ENCODE results near the gene TPCN2. TPM values are rescaled to one million over a fixed set of nuclear protein-coding genes. Genes with fewer than 3 reads are reported as not detected.
A peak's percentile ranks its signal among the peaks of the same experiment; 100 is the strongest.

The TPCN2 gene
- total and polyA plus RNA-seq, 4 donors: 1.5 to 27.9 (median 23.3) TPM

GRCh38 chr11:69106031-69106811, 57.5 kb downstream of the TPCN2 start:
- H3K36me3 ChIP-seq (ENCODE audit: control insufficient read depth in 1 of 2, insufficient read depth in 2 of 2, low read length in 1 of 2): no peaks in the 10 kb centered on the region
- H3K4me3 ChIP-seq (ENCODE audit: low read length in 2 of 2): no peak overlapping the region
- 73 to 79% methylated on average over 23 of the region's 23 CpGs for WGBS, 2 donors
- no peak overlapping the region for H3K27ac ChIP-seq (ENCODE audit: low read depth in 1 of 2, low read length in 2 of 2)
- no peak for ATAC-seq (ENCODE audit: low FRiP score)
- H3K27me3 ChIP-seq (ENCODE audit: control insufficient read depth in 1 of 2, insufficient read depth in 2 of 2, low read length in 1 of 2): no peaks in the 10 kb centered on the region
- intact Hi-C loops (cut with DNase I): loop anchor here in 1 of 2 donors (10.0 kb wide), 1 partner anchor 129 kb away; no protein-coding TSS in a partner anchor
- no peaks in the 10 kb centered on the region for H3K9me3 ChIP-seq (ENCODE audit: control insufficient read depth, low read length)
- DNase-seq: peak in 1 of 2 donors; percentile 38
- H3K4me1 ChIP-seq (ENCODE audit: control insufficient read depth in 1 of 2, insufficient read depth in 2 of 2, low read length in 2 of 2): no peaks in the 10 kb centered on the region

- DNase-seq (peak in 1 of 2 donors; percentile 10), ATAC-seq (ENCODE audit: low FRiP score) (no peak)
- H3K4me1 ChIP-seq (ENCODE audit: control insufficient read depth in 1 of 2, insufficient read depth in 2 of 2, low read length in 2 of 2): no peaks in the 10 kb centered on the region
- no peaks in the 10 kb centered on the region for H3K9me3 ChIP-seq (ENCODE audit: control insufficient read depth, low read length)
- no peaks in the 10 kb centered on the region for H3K27me3 ChIP-seq (ENCODE audit: control insufficient read depth in 1 of 2, insufficient read depth in 2 of 2, low read length in 1 of 2)
- no peak overlapping the region for H3K27ac ChIP-seq (ENCODE audit: low read depth in 1 of 2, low read length in 2 of 2)
- H3K4me3 ChIP-seq (ENCODE audit: low read length in 2 of 2): no peak overlapping the region
- intact Hi-C loops (cut with DNase I): loop anchor here in 1 of 2 donors (10.0 kb wide), 1 partner anchor 127 kb away; no protein-coding TSS in a partner anchor
- no peaks in the 10 kb centered on the region for H3K36me3 ChIP-seq (ENCODE audit: control insufficient read depth in 1 of 2, insufficient read depth in 2 of 2, low read length in 1 of 2)
These were observed 58.7 kb downstream of the TPCN2 start for GRCh38 chr11:69107413-69107812.

GRCh38 chr11:69108030-69108429, 59.3 kb downstream of the TPCN2 start:
- H3K4me1 ChIP-seq (ENCODE audit: control insufficient read depth in 1 of 2, insufficient read depth in 2 of 2, low read length in 2 of 2): no peaks in the 10 kb centered on the region
- ATAC-seq (ENCODE audit: low FRiP score) (no peak), DNase-seq (peak; percentile 32 to 65)
- 97% methylated on average over 7 of the region's 7 CpGs for WGBS, 2 donors
- no peaks in the 10 kb centered on the region for H3K27me3 ChIP-seq (ENCODE audit: control insufficient read depth in 1 of 2, insufficient read depth in 2 of 2, low read length in 1 of 2)
- H3K4me3 ChIP-seq (ENCODE audit: low read length in 2 of 2): no peak overlapping the region
- intact Hi-C loops (cut with DNase I): loop anchor here in 1 of 2 donors (10.0 kb wide), 1 partner anchor 127 kb away; no protein-coding TSS in a partner anchor
- H3K36me3 ChIP-seq (ENCODE audit: control insufficient read depth in 1 of 2, insufficient read depth in 2 of 2, low read length in 1 of 2): no peaks in the 10 kb centered on the region
- no peaks in the 10 kb centered on the region for H3K9me3 ChIP-seq (ENCODE audit: control insufficient read depth, low read length)
- H3K27ac ChIP-seq (ENCODE audit: low read depth in 1 of 2, low read length in 2 of 2): no peak overlapping the region

GRCh38 chr11:69108559-69108958, 59.8 kb downstream of the TPCN2 start:
- H3K27me3 ChIP-seq (ENCODE audit: control insufficient read depth in 1 of 2, insufficient read depth in 2 of 2, low read length in 1 of 2): no peaks in the 10 kb centered on the region
- H3K4me3 ChIP-seq (ENCODE audit: low read length in 2 of 2): no peak overlapping the region
- H3K36me3 ChIP-seq (ENCODE audit: control insufficient read depth in 1 of 2, insufficient read depth in 2 of 2, low read length in 1 of 2): no peaks in the 10 kb centered on the region
- DNase-seq (peak; percentile 16 to 33), ATAC-seq (ENCODE audit: low FRiP score) (no peak)
- whole genome bisulfite sequencing, 2 donors: 96 to 99% methylated on average over 5 of the region's 5 CpGs
- intact Hi-C loops (cut with DNase I): loop anchor here in 1 of 2 donors (10.0 kb wide), 1 partner anchor 126 kb away; no protein-coding TSS in a partner anchor
- no peaks in the 10 kb centered on the region for H3K4me1 ChIP-seq (ENCODE audit: control insufficient read depth in 1 of 2, insufficient read depth in 2 of 2, low read length in 2 of 2)
- no peak overlapping the region for H3K27ac ChIP-seq (ENCODE audit: low read depth in 1 of 2, low read length in 2 of 2)
- no peaks in the 10 kb centered on the region for H3K9me3 ChIP-seq (ENCODE audit: control insufficient read depth, low read length)

- Histone ChIP-seq H3K9me3 (ENCODE audit: control insufficient read depth, low read length) (no peaks in the 10 kb centered on the region), H3K36me3 (ENCODE audit: control insufficient read depth in 1 of 2, insufficient read depth in 2 of 2, low read length in 1 of 2) (no peaks in the 10 kb centered on the region), H3K27me3 (ENCODE audit: control insufficient read depth in 1 of 2, insufficient read depth in 2 of 2, low read length in 1 of 2) (no peaks in the 10 kb centered on the region), H3K27ac (ENCODE audit: low read depth in 1 of 2, low read length in 2 of 2) (no peak overlapping the region), H3K4me1 (ENCODE audit: control insufficient read depth in 1 of 2, insufficient read depth in 2 of 2, low read length in 2 of 2) (no peaks in the 10 kb centered on the region), H3K4me3 (ENCODE audit: low read length in 2 of 2) (no peak overlapping the region)
- DNase-seq: peak; percentile 14 to 39
- 94 to 95% methylated on average over 2 of the region's 2 CpGs for WGBS, 2 donors
- ATAC-seq (ENCODE audit: low FRiP score): no peak
- intact Hi-C loops (cut with DNase I): loop anchor here in 1 of 2 donors (10.0 kb wide), 1 partner anchor 126 kb away; no protein-coding TSS in a partner anchor
These were observed 60.4 kb downstream of the TPCN2 start for GRCh38 chr11:69109101-69109500.

GRCh38 chr11:69110451-69110850, 61.7 kb downstream of the TPCN2 start:
- H3K27me3 ChIP-seq (ENCODE audit: control insufficient read depth in 1 of 2, insufficient read depth in 2 of 2, low read length in 1 of 2): no peaks in the 10 kb centered on the region
- no peak for DNase-seq
- no peaks in the 10 kb centered on the region for H3K4me1 ChIP-seq (ENCODE audit: control insufficient read depth in 1 of 2, insufficient read depth in 2 of 2, low read length in 2 of 2)
- H3K27ac ChIP-seq (ENCODE audit: low read depth in 1 of 2, low read length in 2 of 2): no peak overlapping the region
- WGBS, 2 donors: 96 to 97% methylated on average over 6 of the region's 6 CpGs
- no peaks in the 10 kb centered on the region for H3K9me3 ChIP-seq (ENCODE audit: control insufficient read depth, low read length)
- intact Hi-C loops (cut with DNase I): no loop called here
- no peak overlapping the region for H3K4me3 ChIP-seq (ENCODE audit: low read length in 2 of 2)
- ATAC-seq (ENCODE audit: low FRiP score): no peak
- no peaks in the 10 kb centered on the region for H3K36me3 ChIP-seq (ENCODE audit: control insufficient read depth in 1 of 2, insufficient read depth in 2 of 2, low read length in 1 of 2)

- no peaks in the 10 kb centered on the region for H3K27me3 ChIP-seq (ENCODE audit: control insufficient read depth in 1 of 2, insufficient read depth in 2 of 2, low read length in 1 of 2)
- no peaks in the 10 kb centered on the region for H3K9me3 ChIP-seq (ENCODE audit: control insufficient read depth, low read length)
- H3K4me3 ChIP-seq (ENCODE audit: low read length in 2 of 2): no peak overlapping the region
- intact Hi-C loops (cut with DNase I): no loop called here
- WGBS, 2 donors: 96% methylated on average over 20 of the region's 20 CpGs
- no peak overlapping the region for H3K27ac ChIP-seq (ENCODE audit: low read depth in 1 of 2, low read length in 2 of 2)
- no peaks in the 10 kb centered on the region for H3K36me3 ChIP-seq (ENCODE audit: control insufficient read depth in 1 of 2, insufficient read depth in 2 of 2, low read length in 1 of 2)
- H3K4me1 ChIP-seq (ENCODE audit: control insufficient read depth in 1 of 2, insufficient read depth in 2 of 2, low read length in 2 of 2): no peaks in the 10 kb centered on the region
- ATAC-seq (ENCODE audit: low FRiP score): no peak
- peak; percentile 37 to 42 for DNase-seq
These were observed 63.2 kb downstream of the TPCN2 start for GRCh38 chr11:69111624-69112542.

- Histone ChIP-seq H3K36me3 (ENCODE audit: control insufficient read depth in 1 of 2, insufficient read depth in 2 of 2, low read length in 1 of 2) (no peaks in the 10 kb centered on the region), H3K4me3 (ENCODE audit: low read length in 2 of 2) (no peak overlapping the region), H3K9me3 (ENCODE audit: control insufficient read depth, low read length) (no peaks in the 10 kb centered on the region), H3K27me3 (ENCODE audit: control insufficient read depth in 1 of 2, insufficient read depth in 2 of 2, low read length in 1 of 2) (no peaks in the 10 kb centered on the region), H3K27ac (ENCODE audit: low read depth in 1 of 2, low read length in 2 of 2) (no peak overlapping the region), H3K4me1 (ENCODE audit: control insufficient read depth in 1 of 2, insufficient read depth in 2 of 2, low read length in 2 of 2) (no peaks in the 10 kb centered on the region)
- no peak for ATAC-seq (ENCODE audit: low FRiP score)
- WGBS, 2 donors: 94 to 98% methylated on average over 10 of the region's 10 CpGs
- DNase-seq: peak; percentile 25 to 26
- intact Hi-C loops (cut with DNase I): no loop called here
These were observed 64.5 kb downstream of the TPCN2 start for GRCh38 chr11:69113226-69113625.

Data from aorta (tissue), 5 donors.